ENCODE measurements around the gene DBF4. TPM values are rescaled to one million over a fixed set of nuclear protein-coding genes. Genes with fewer than 3 reads are reported as not detected.
"Not testable (repeated sequence)": the region's sequence is repeated elsewhere in the genome, so short reads cannot be mapped to it uniquely, and the experiment has no call there.

The DBF4 gene
- 17.0 and 22.8 TPM in 2 replicates for total RNA-seq

DNA sequence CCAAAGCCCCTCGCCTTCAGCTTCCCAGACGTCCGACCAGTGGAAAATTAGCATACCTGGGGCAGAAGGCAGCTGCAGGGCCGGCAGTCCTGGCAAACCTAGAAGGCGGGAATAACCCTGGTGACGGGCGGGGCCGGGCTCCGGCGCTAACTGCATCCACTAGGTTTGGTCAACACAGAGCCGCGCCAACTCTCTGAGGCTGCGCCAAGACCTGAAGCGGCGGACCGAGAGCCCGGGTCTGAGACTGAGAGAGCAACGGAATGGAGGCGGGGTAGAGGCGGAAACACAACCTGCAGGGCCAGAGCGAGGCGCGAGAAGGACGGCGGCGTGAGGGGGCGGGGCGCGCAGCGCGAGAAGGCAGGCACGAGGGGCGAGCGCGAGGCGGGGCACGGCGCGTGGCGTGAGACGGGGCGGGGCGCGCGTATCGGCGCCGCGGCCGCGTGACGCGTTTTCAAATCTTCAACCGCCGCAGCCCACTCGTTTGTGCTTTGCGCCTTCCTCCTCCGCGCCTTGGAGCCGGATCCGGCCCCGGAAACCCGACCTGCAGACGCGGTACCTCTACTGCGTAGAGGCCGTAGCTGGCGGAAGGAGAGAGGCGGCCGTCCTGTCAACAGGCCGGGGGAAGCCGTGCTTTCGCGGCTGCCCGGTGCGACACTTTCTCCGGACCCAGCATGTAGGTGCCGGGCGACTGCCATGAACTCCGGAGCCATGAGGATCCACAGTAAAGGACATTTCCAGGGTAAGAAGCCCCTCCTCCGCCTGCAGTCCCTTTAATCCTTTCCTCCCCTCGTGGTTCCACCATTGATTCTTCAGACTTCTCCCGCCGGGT lies at the start of gene DBF4, which contains the start of gene SLC25A40:
TSS of gene DBF4 (plus strand) at position 454 of the 829 bp plus-strand sequence. CDS start at position 694, 240 bp downstream.
TSS of gene SLC25A40 (minus strand) at position 321 of the 829 bp plus-strand sequence. CDS start 17,633 bp downstream, outside the sequence.
- DNase-seq (ENCODE audit: low read depth): peak; percentile 71
- TF ChIP-seq, protein P1, sequence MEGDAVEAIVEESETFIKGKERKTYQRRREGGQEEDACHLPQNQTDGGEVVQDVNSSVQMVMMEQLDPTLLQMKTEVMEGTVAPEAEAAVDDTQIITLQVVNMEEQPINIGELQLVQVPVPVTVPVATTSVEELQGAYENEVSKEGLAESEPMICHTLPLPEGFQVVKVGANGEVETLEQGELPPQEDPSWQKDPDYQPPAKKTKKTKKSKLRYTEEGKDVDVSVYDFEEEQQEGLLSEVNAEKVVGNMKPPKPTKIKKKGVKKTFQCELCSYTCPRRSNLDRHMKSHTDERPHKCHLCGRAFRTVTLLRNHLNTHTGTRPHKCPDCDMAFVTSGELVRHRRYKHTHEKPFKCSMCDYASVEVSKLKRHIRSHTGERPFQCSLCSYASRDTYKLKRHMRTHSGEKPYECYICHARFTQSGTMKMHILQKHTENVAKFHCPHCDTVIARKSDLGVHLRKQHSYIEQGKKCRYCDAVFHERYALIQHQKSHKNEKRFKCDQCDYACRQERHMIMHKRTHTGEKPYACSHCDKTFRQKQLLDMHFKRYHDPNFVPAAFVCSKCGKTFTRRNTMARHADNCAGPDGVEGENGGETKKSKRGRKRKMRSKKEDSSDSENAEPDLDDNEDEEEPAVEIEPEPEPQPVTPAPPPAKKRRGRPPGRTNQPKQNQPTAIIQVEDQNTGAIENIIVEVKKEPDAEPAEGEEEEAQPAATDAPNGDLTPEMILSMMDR (IDR thresholded peaks at IDR 0.05; ENCODE audit: insufficient read depth, low read length, poor library complexity, severe bottlenecking): no peak
- H3K36me3 ChIP-seq (ENCODE audit: control insufficient read depth, insufficient read depth, low read length): no peaks in the 10 kb centered on the region
- no peaks in the 10 kb centered on the region for H3K27me3 ChIP-seq (ENCODE audit: control insufficient read depth, insufficient read depth, low read length)
- peak within 1 kb of the TSS; percentile 54 for H3K4me3 ChIP-seq (ENCODE audit: low read depth, low read length)

DNA sequence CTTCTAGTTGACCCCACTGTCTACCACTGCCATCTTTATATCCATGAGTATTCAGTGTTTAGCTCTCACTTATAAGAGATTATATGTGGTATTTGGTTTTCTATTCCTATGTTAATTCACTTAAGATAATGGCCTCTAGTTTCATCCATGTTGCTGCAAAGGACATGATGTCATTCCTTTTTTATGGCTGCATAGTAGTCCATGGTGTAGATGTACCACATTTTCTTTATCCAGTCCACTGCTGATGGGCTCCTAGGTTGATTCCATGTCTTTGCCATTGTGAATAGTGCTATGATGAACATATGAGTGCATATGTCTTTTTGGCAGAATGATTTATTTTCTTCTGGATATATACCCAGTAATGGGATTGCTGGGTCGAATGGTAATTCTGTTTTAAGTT lies 47.9 kb upstream of the DBF4 start:
- not testable (repeated sequence) for H3K36me3 ChIP-seq (ENCODE audit: control insufficient read depth, insufficient read depth, low read length); H3K4me3 ChIP-seq (ENCODE audit: low read depth, low read length); DNase-seq (ENCODE audit: low read depth); H3K27me3 ChIP-seq (ENCODE audit: control insufficient read depth, insufficient read depth, low read length)

DNA sequence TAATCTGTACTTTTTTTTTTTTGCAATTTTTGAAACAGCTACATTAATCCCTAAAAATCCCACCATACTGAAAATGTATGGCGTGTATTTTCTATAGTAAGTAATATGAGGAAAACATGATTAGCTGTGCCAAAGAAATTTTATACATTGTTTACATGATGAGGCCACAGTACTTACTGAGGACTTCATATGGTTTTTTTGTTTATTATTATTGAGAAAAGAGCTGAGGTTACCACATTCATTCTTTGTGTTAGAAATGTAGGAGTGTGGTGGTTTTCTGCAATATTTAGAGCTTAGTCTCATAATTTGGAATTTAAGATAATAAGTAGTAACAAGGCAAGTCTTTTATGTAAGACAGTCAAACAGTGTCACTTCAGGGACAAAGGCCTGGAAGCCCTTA lies 45.2 kb upstream of the DBF4 start:
- H3K36me3 ChIP-seq (ENCODE audit: control insufficient read depth, insufficient read depth, low read length): no peaks in the 10 kb centered on the region
- no peak for DNase-seq (ENCODE audit: low read depth)
- no peaks in the 10 kb centered on the region for H3K27me3 ChIP-seq (ENCODE audit: control insufficient read depth, insufficient read depth, low read length)
- no peak overlapping the region for H3K4me3 ChIP-seq (ENCODE audit: low read depth, low read length)
- TF ChIP-seq, protein P1 (IDR thresholded peaks at IDR 0.05; ENCODE audit: insufficient read depth, low read length, poor library complexity, severe bottlenecking): no peak

DNA sequence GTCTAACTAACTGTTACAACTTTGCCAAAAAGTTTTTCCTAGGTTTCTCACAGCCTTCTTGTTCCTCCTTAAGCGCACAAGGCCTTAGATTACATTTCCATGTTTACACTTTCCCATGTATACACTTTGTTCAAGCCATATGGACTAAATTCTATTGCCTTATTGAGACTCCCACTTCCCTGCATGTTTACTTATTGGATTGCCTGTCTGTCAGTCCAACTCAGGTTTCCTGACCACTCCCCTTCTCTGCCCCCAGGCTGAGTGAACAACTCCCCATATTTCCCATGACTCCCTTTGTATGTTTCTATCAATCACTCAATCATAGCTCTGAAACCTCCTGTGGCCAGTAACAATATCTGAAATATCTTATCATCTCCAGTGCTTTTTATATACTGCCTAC lies 43.2 kb upstream of the DBF4 start:
- DNase-seq (ENCODE audit: low read depth): no peak
- Histone ChIP-seq H3K27me3 (ENCODE audit: control insufficient read depth, insufficient read depth, low read length) (no peaks in the 10 kb centered on the region), H3K36me3 (ENCODE audit: control insufficient read depth, insufficient read depth, low read length) (no peaks in the 10 kb centered on the region), H3K4me3 (ENCODE audit: low read depth, low read length) (no peak overlapping the region)
- TF ChIP-seq, protein P1 (IDR thresholded peaks at IDR 0.05; ENCODE audit: insufficient read depth, low read length, poor library complexity, severe bottlenecking): no peak

DNA sequence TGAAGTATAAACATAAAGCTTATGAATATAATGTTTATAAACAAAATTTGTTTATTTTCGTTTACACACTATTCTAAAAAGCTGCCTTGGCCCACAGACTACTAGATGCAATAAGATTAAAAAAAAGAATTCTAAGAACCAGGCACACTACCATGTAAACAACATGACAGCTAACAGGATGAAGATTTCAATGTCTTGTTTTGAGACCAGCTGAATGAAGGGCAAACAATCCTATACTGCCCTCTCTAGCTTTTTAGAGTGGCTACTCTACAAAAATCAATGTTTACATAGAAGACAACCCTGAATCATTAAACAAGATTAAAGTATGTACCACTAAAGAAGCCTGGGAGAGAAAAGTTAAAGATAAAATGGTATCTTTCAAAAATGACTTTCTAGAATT lies 38.7 kb upstream of the DBF4 start:
- H3K4me3 ChIP-seq (ENCODE audit: low read depth, low read length): no peak overlapping the region
- TF ChIP-seq, protein P1 (IDR thresholded peaks at IDR 0.05; ENCODE audit: insufficient read depth, low read length, poor library complexity, severe bottlenecking): no peak
- no peaks in the 10 kb centered on the region for H3K36me3 ChIP-seq (ENCODE audit: control insufficient read depth, insufficient read depth, low read length)
- no peaks in the 10 kb centered on the region for H3K27me3 ChIP-seq (ENCODE audit: control insufficient read depth, insufficient read depth, low read length)
- DNase-seq (ENCODE audit: low read depth): no peak

- H3K36me3 ChIP-seq (ENCODE audit: control insufficient read depth, insufficient read depth, low read length): no peaks in the 10 kb centered on the region
- H3K4me3 ChIP-seq (ENCODE audit: low read depth, low read length): no peak overlapping the region
- TF ChIP-seq, protein P1 (IDR thresholded peaks at IDR 0.05; ENCODE audit: insufficient read depth, low read length, poor library complexity, severe bottlenecking): no peak
- no peak for DNase-seq (ENCODE audit: low read depth)
- H3K27me3 ChIP-seq (ENCODE audit: control insufficient read depth, insufficient read depth, low read length): no peaks in the 10 kb centered on the region
These were observed 25.3 kb upstream of the DBF4 start for GRCh38 chr7:87850836-87851593.
